Suprapubic skin (tissue), 4 donors: ENCODE data around the gene EPN2. TPM values are rescaled to one million over a fixed set of nuclear protein-coding genes. Genes with fewer than 3 reads are reported as not detected.

Source experiments
- DNase-seq, 2 donors: peaks; one replicate each; pipeline ENCODE4 v3.0.0-alpha.2; 2019; ENCODE audit warnings: low spot score in 2 of 2
- H3K27ac ChIP-seq: fragments of 200-600 bp; sonication (generic); one replicate; pipeline ENCODE4 v1.5.1; 2019
- H3K27me3 ChIP-seq: fragments of 200-600 bp; sonication (generic); one replicate; pipeline ENCODE4 v1.5.1; 2019
- H3K36me3 ChIP-seq: fragments of 200-600 bp; sonication (generic); one replicate; pipeline ENCODE4 v1.5.1; 2019
- H3K4me1 ChIP-seq: fragments of 200-600 bp; sonication (generic); one replicate; pipeline ENCODE4 v1.5.1; 2019
- H3K4me3 ChIP-seq: fragments of 200-600 bp; sonication (generic); one replicate; pipeline ENCODE4 v1.5.1; 2019; ENCODE audit warnings: mild to moderate bottlenecking
- H3K9me3 ChIP-seq: fragments of 200-600 bp; sonication (generic); one replicate; pipeline ENCODE4 v1.5.1; 2019
- EP300 ChIP-seq: sonication (generic); formaldehyde crosslinking; IDR thresholded peaks from one replicate; pipeline ENCODE4 v1.6.1; 2017; ENCODE audit warnings: antibody characterized with exemption
- POLR2A ChIP-seq, 2 donors: fragments of 450-650 bp; IDR thresholded peaks; one replicate each; pipeline ENCODE4 v1.6.1; 2017; ENCODE audit warnings: antibody characterized with exemption in 2 of 2, mild to moderate bottlenecking in 2 of 2, moderate library complexity in 2 of 2
- POLR2AphosphoS5 ChIP-seq, 3 donors: sonication (generic); formaldehyde crosslinking; IDR thresholded peaks; one replicate each; pipeline ENCODE4 v1.6.1; 2017; ENCODE audit warnings: antibody characterized with exemption in 3 of 3
- WGBS: methylation state at CpG from one replicate; pipeline ENCODE4 v1.1.5; 2018; 5-methylcytosine and 5-hydroxymethylcytosine counted together
- total RNA-seq, 4 donors: library from RNA; depleted of rRNA; stranded (reverse); fragments of >200 nt; gene quantifications; one replicate each; pipeline ENCODE4 v1.1.0, GENCODE V29; 2016
- TF ChIP-seq, protein P1 (sequence below), 2 donors: fragments of 200-600 bp in 1 of 2; fragments of 450-650 bp in 1 of 2; sonication (generic) in 1 of 2; IDR thresholded peaks; one replicate each; pipeline ENCODE4 v1.5.1; 2016 to 2019; ENCODE audit warnings: antibody characterized with exemption in 2 of 2, mild to moderate bottlenecking in 1 of 2, moderate library complexity in 1 of 2

EPN2 gene
- total RNA-seq, 4 donors from 2014 or later = 95.9 to 276 (median 131) TPM

- WGBS = 81% methylated on average over 8 of the region's 8 CpGs
- H3K36me3 ChIP-seq = peaks cover 43% of the 10 kb centered on the region
- peaks cover 41% of the 10 kb centered on the region for H3K4me1 ChIP-seq
- TF ChIP-seq, protein P1, sequence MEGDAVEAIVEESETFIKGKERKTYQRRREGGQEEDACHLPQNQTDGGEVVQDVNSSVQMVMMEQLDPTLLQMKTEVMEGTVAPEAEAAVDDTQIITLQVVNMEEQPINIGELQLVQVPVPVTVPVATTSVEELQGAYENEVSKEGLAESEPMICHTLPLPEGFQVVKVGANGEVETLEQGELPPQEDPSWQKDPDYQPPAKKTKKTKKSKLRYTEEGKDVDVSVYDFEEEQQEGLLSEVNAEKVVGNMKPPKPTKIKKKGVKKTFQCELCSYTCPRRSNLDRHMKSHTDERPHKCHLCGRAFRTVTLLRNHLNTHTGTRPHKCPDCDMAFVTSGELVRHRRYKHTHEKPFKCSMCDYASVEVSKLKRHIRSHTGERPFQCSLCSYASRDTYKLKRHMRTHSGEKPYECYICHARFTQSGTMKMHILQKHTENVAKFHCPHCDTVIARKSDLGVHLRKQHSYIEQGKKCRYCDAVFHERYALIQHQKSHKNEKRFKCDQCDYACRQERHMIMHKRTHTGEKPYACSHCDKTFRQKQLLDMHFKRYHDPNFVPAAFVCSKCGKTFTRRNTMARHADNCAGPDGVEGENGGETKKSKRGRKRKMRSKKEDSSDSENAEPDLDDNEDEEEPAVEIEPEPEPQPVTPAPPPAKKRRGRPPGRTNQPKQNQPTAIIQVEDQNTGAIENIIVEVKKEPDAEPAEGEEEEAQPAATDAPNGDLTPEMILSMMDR (IDR thresholded peaks at IDR 0.05) = no peak
- TF ChIP-seq EP300 (no peak), POLR2A (IDR thresholded peaks at IDR 0.05) (no peak), POLR2AphosphoS5 (IDR thresholded peaks at IDR 0.05) (no peak)
- no peaks in the 10 kb centered on the region for H3K9me3 ChIP-seq
- H3K4me3 ChIP-seq = no peak overlapping the region
- no peaks in the 10 kb centered on the region for H3K27me3 ChIP-seq
- no peak overlapping the region for H3K27ac ChIP-seq
- DNase-seq = no peak
Measured at GRCh38 chr17:19308398-19308797, 71.2 kb downstream of the EPN2 start.

DNA sequence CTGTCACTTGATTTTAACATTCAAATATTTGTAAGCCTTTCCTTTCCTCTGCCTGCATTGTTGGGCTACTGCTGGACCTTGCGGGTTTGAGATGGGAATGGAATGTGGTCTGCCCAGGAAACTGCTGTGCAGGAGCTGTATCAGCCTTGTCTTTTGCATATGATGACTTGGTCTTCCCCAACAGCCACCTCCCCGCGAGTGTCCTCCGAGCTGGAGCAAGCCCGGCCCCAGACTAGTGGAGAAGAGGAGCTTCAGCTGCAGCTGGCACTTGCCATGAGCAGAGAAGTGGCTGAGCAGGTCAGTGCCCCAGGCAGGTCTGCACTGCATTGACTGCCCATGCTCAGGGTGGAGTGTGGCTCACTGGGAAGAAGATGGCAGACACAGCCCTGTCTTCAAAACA lies 72.5 kb downstream of the EPN2 start:
- H3K27ac ChIP-seq = no peak overlapping the region
- H3K9me3 ChIP-seq = no peaks in the 10 kb centered on the region
- peaks cover 42% of the 10 kb centered on the region for H3K36me3 ChIP-seq
- H3K27me3 ChIP-seq = no peaks in the 10 kb centered on the region
- TF ChIP-seq POLR2AphosphoS5 (IDR thresholded peaks at IDR 0.05) (no peak), POLR2A (IDR thresholded peaks at IDR 0.05) (no peak), EP300 (no peak)
- TF ChIP-seq, protein P1 (IDR thresholded peaks at IDR 0.05) = no peak
- H3K4me1 ChIP-seq = peaks cover 45% of the 10 kb centered on the region
- 52% methylated on average over 5 of the region's 5 CpGs for WGBS
- H3K4me3 ChIP-seq = no peak overlapping the region
- no peak for DNase-seq

DNA sequence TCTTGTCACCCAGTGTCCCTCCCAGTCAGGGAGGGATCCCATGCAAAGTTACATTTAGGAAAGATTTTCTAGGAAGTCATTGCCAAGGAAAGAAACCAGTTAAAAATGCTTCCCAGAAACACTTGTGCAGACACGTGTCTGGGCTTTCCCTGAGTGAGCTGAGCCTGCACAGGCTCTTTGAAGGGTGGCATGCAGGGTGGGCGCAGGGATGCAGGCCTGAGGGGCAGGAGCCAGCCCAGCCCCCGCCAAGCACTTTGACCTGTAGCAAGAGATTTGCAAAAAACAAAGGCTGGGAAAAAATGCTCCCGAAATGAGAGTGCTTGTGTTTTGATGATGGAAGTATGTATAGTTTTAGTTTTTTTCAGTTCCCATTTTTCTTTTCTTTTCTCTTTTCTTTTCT lies 73.0 kb downstream of the EPN2 start:
- 65% methylated on average over 4 of the region's 4 CpGs for WGBS
- Histone ChIP-seq H3K9me3 (no peaks in the 10 kb centered on the region), H3K27me3 (no peaks in the 10 kb centered on the region), H3K27ac (no peak overlapping the region), H3K36me3 (peaks cover 42% of the 10 kb centered on the region), H3K4me3 (no peak overlapping the region), H3K4me1 (peaks cover 40% of the 10 kb centered on the region)
- TF ChIP-seq, protein P1 (IDR thresholded peaks at IDR 0.05) = no peak
- TF ChIP-seq POLR2A (IDR thresholded peaks at IDR 0.05) (no peak), POLR2AphosphoS5 (IDR thresholded peaks at IDR 0.05) (no peak), EP300 (no peak)
- DNase-seq = no peak

DNA sequence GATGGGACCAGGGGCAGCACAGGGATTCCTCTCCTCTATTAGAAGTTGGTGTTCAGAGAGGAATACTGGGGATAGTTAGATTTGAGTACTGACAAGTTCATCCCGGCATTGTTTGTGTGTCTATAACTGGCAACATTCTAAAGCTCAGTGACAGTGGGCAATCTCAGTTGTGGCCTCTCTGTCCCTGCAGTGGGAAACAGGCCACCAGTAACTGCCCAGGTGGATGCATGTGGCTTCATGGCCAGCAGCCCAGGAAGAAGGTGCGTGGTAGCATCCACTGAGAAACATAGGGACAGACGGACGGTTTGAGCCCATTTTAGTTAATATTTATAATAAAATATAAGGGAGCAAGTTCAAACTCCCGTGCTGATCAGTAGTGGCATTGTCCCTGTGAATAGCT lies 73.8 kb downstream of the EPN2 start:
- no peak for DNase-seq
- WGBS = 93% methylated on average over 5 of the region's 5 CpGs

DNA sequence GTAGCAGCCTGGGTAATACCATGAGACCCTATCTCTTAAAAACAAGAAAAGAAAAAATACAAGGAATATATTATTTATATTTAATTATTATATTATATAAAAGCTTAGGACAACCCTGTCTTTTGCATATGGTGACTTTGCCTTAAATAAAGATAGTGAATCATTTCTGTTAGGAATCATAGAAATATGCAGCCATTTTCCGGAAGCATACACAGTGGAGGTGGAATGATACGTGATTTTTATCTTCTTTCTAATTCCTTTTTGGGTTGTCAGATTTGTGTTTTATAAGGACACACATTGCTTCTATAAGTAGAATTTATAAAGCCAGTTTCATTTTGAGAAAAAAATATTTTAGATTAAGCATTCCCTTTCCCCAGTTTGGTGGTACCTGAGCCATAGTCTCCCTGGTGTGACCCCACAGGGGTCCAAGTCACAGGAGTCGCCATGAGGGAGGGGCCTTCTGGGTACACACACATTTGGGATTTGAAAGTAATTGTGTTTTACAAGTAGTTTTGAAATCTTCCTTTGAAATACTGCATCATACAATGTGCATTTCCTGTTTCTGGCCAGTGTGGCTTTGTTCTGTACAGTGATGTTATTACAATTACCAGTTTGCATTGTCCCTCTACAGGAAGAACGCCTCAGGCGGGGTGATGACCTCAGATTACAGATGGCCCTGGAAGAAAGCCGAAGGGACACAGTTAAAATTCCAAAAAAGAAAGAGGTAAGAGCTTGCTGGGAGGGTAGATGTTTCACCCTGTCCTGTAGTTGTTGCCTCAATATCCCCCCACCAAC lies 74.5 kb downstream of the EPN2 start:
- no peaks in the 10 kb centered on the region for H3K9me3 ChIP-seq
- H3K4me1 ChIP-seq = peaks cover 30% of the 10 kb centered on the region
- peak overlapping the region; percentile 19 for H3K27ac ChIP-seq
- no peaks in the 10 kb centered on the region for H3K27me3 ChIP-seq
- no peak overlapping the region for H3K4me3 ChIP-seq
- DNase-seq = no peak
- TF ChIP-seq POLR2AphosphoS5 (IDR thresholded peaks at IDR 0.05) = no peak
- TF ChIP-seq, protein P1 (IDR thresholded peaks at IDR 0.05) = no peak
- no peak for TF ChIP-seq POLR2A (IDR thresholded peaks at IDR 0.05)
- TF ChIP-seq EP300 = no peak
- H3K36me3 ChIP-seq = peaks cover 49% of the 10 kb centered on the region
- WGBS = 83% methylated on average over 6 of the region's 6 CpGs

More for the DNA sequence above, 73.8 kb downstream of the EPN2 start:
- Histone ChIP-seq H3K27me3 (no peaks in the 10 kb centered on the region), H3K4me3 (no peak overlapping the region), H3K9me3 (no peaks in the 10 kb centered on the region), H3K4me1 (peaks cover 36% of the 10 kb centered on the region), H3K36me3 (peaks cover 50% of the 10 kb centered on the region), H3K27ac (no peak overlapping the region)
- TF ChIP-seq POLR2A (IDR thresholded peaks at IDR 0.05) = no peak
- TF ChIP-seq, protein P1 (IDR thresholded peaks at IDR 0.05) = no peak
- no peak for TF ChIP-seq EP300
- TF ChIP-seq POLR2AphosphoS5 (IDR thresholded peaks at IDR 0.05) = no peak
